NT2/D1 (cell line): ENCODE results near the gene UBR4.

Source experiments
- DNase-seq: peaks from one replicate; pipeline ENCODE4 v3.0.0-alpha.2; 2011; ENCODE audit warnings: low read depth, low spot score
- H3K27me3 ChIP-seq: 2 replicates; pipeline ENCODE4 v1.6.0; 2011; ENCODE audit warnings: mild to moderate bottlenecking; ENCODE audit not compliant: insufficient read length, insufficient read depth
- H3K36me3 ChIP-seq: 2 replicates; pipeline ENCODE4 v1.6.1; 2011; ENCODE audit warnings: mild to moderate bottlenecking, low read length, mixed read lengths; ENCODE audit not compliant: insufficient read depth, insufficient read length
- H3K4me1 ChIP-seq: 2 replicates; pipeline ENCODE4 v1.5.1; 2011; ENCODE audit not compliant: insufficient read depth, insufficient read length
- H3K4me3 ChIP-seq: 2 replicates; pipeline ENCODE4 v1.5.1; 2011; ENCODE audit warnings: low read depth; ENCODE audit not compliant: insufficient read length
- H3K9ac ChIP-seq: 2 replicates; pipeline ENCODE4 v1.6.0; 2011; ENCODE audit warnings: low read depth; ENCODE audit not compliant: insufficient read length
- H3K9me3 ChIP-seq: 2 replicates; pipeline ENCODE4 v1.5.1; 2011; ENCODE audit warnings: mild to moderate bottlenecking, low read length; ENCODE audit not compliant: insufficient read depth
- SUZ12 ChIP-seq: IDR thresholded peaks from 2 replicates; pipeline ENCODE4 v1.6.1; 2011; ENCODE audit not compliant: insufficient read length, insufficient read depth; ENCODE audit errors: extremely low read depth
- YY1 ChIP-seq: IDR thresholded peaks from 2 replicates; pipeline ENCODE4 v1.6.1; 2011; ENCODE audit not compliant: insufficient read length, insufficient read depth
- ZNF274 ChIP-seq: IDR thresholded peaks from 2 replicates; pipeline ENCODE4 v1.6.1; 2011; ENCODE audit warnings: mild to moderate bottlenecking, low read depth, low read length

UBR4 gene

DNA sequence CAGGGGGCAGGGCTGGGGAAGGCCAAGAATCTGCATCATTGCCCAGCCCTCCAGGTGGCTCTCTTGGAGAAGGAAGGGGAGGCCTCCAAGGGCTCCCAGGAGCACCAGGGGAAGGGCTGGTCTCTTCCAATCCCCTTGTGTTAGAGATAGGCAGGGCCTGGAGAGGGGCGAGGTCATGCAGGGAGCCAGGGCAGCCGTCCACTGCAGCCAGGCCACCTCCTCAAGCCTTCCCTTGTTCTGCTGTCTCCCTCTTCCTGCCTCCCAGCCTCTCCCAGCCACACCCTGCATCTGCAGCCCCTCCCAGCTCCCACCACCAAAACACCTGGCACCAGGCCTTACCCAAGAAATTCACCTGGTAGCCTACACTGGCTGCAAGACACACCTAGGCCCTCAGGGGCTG is 148.3 kb downstream of the UBR4 start:
- no peak for TF ChIP-seq YY1
- TF ChIP-seq SUZ12: no peak
- no peak for TF ChIP-seq ZNF274
- H3K36me3 ChIP-seq: no peaks in the 10 kb centered on the region
- H3K4me3 ChIP-seq: no peak overlapping the region
- H3K27me3 ChIP-seq: no peaks in the 10 kb centered on the region
- DNase-seq: no peak
- no peak overlapping the region for H3K9ac ChIP-seq
- no peaks in the 10 kb centered on the region; the same call in 1 of the 2 replicates for H3K9me3 ChIP-seq
- peaks cover under 1% of the 10 kb centered on the region for H3K4me1 ChIP-seq

DNA sequence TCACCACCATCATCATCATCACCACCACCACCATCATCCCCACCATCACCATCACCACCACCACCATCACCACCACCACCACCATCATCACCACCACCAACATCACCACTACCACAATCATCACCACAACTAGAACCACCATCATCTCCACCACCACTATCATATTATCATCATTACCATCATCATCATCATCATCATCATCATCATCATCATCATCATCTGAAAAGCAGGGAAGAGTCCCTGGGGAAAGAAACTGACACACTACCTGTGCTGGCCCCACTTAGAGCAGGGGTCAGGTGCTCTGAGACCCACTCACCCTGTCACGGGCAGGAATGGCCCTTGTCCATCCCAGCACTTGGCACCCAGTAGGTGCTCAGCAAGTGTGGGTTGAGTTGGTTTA is 148.7 kb downstream of the UBR4 start:
- DNase-seq: no peak
- TF ChIP-seq ZNF274 (no peak), SUZ12 (no peak), YY1 (no peak)

DNA sequence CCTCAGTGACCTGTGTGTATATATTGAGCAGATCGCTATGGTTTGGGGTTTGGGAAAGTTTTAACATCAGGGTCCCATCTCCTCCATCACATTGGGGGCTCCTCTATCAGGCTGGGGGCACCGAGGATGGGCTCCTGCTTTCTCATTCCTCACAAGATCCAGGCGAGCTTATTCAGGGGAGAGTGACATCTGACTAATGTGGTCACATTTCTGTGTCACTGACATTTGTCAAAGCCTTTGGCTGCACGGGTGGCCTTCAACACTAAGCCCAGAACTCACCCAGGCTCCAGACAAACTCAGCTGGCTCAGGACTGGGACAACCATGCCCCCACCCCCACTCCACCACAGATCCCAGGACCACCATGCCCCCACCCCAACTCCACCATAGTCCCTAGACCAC is 150.3 kb downstream of the UBR4 start:
- no peak overlapping the region for H3K4me3 ChIP-seq
- no peaks in the 10 kb centered on the region; the same call in 1 of the 2 replicates for H3K9me3 ChIP-seq
- no peaks in the 10 kb centered on the region for H3K36me3 ChIP-seq
- no peak for DNase-seq
- no peaks in the 10 kb centered on the region for H3K27me3 ChIP-seq
- no peak overlapping the region for H3K9ac ChIP-seq
- H3K4me1 ChIP-seq: peaks cover 3% of the 10 kb centered on the region
- TF ChIP-seq ZNF274 (no peak), SUZ12 (no peak), YY1 (no peak)

More for the DNA sequence above, 148.7 kb downstream of the UBR4 start:
- Histone ChIP-seq H3K4me1 (no peaks in the 10 kb centered on the region), H3K9me3 (no peaks in the 10 kb centered on the region; the same call in 1 of the 2 replicates), H3K4me3 (no peak overlapping the region), H3K27me3 (no peaks in the 10 kb centered on the region), H3K36me3 (no peaks in the 10 kb centered on the region), H3K9ac (no peak overlapping the region)

DNA sequence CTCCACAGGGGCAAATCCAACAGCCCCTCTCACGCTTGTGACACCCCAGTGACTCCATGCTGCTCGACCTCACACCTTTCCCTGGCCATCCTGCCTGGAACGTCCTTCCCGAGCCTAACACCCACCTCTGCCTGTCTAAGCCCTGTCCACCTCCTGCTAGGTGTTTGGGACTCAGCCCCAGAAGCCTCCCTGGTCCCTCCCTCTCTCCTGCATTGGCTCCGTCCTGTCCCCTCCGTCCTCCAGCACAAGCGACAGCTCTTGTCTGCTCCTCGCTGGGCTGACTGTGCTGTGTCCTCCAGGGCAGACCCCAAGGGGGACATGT is 151.6 kb downstream of the UBR4 start:
- Histone ChIP-seq H3K9ac (no peak overlapping the region), H3K9me3 (no peaks in the 10 kb centered on the region; the same call in 1 of the 2 replicates), H3K36me3 (no peaks in the 10 kb centered on the region), H3K4me1 (peaks cover 10% of the 10 kb centered on the region), H3K27me3 (no peaks in the 10 kb centered on the region), H3K4me3 (no peak overlapping the region)
- TF ChIP-seq ZNF274 (no peak), SUZ12 (no peak), YY1 (no peak)
- no peak for DNase-seq

DNA sequence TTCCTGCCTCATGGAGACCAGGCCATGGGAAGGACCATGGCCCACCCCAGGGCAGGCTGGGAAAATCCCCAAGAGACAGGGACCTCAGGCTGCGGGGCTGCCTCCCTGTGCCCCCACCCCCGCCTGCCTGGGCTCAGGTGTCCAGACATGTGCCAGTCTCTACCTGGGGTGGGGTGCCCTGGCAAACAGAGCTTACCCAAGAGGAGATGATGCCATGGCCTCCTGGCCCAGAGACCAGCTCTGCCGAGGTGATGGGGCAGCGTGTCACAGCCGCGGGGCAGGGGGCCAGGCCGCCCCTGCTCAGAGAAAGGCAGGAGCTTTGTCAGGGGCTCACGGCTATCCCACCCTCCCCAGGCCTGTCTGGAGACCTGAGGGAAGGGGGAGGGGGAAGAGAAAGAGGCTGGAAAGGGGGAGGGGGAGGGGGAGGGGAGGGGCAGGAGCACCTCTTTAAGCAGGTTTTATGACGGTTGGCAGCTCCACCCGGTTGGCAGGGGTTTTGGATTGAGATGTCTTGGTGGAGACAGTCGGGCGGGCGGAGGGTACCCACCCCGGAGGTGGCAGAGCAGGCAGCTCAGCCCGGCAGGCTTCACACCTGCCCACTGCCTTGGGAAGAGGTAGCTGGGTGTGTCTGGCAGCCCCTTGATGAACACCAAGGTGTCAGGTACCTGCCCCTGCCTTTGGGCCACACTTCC is 152.1 kb downstream of the UBR4 start:
- peaks cover 13% of the 10 kb centered on the region for H3K4me1 ChIP-seq
- H3K9me3 ChIP-seq: no peaks in the 10 kb centered on the region; the same call in 1 of the 2 replicates
- H3K9ac ChIP-seq: no peak overlapping the region
- no peak overlapping the region for H3K4me3 ChIP-seq
- no peak for TF ChIP-seq SUZ12
- TF ChIP-seq YY1: no peak
- no peaks in the 10 kb centered on the region for H3K27me3 ChIP-seq
- no peak for DNase-seq
- no peaks in the 10 kb centered on the region for H3K36me3 ChIP-seq

DNA sequence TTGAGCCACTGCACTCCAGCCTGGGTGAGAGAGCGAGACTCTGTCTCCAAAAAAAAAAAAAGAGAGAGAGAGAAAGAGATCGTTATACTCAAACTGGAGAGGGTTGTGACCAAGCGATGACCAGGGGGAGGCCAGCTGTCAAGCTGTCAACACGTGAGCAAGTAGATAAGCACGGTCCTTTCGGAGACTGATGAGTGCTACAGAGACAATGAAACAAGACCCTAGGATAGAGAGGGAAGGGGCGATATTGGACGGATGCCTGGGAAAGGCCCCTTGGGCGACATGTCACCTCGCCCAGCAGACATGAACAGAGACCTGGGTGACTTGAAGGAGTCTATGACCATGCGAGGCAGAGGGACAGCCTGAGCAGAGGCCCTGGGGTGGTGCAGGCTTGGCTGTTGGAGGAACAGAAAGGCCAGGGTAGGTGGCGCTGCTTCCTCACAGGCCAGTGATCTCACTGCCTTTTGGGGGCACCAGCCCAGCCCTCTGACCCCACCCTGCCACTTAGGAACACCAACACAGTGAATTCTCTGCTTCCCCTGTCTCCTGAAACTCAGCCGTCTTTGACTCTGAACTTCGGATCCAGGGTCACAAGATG is 152.8 kb downstream of the UBR4 start:
- DNase-seq: no peak
- no peaks in the 10 kb centered on the region for H3K27me3 ChIP-seq
- H3K4me1 ChIP-seq: peaks cover 13% of the 10 kb centered on the region
- TF ChIP-seq ZNF274 (no peak), SUZ12 (no peak), YY1 (no peak)
- H3K9me3 ChIP-seq: no peaks in the 10 kb centered on the region
- no peak overlapping the region for H3K4me3 ChIP-seq
- no peak overlapping the region for H3K9ac ChIP-seq
- no peaks in the 10 kb centered on the region for H3K36me3 ChIP-seq

DNA sequence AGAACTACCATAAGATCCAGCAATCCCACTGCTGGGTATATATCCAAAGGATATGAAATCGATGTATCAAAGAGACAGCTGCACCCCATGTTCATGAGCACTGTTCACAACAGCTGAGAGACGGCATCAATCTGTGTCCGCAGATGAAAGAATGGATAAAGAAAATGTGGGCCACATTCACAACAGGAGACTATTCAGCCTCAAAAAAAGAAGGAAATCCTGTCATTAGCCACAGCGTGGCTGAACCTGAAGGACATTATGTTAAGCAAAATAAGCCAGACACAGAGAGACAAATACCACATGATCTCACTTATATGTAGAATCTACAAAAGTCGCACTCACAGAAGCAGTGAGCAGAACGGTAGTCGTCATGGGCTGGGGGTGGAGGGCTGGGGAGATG is 154.4 kb downstream of the UBR4 start:
- no peaks in the 10 kb centered on the region for H3K27me3 ChIP-seq

More for the DNA sequence above, 154.4 kb downstream of the UBR4 start:
- no peaks in the 10 kb centered on the region for H3K9me3 ChIP-seq
- no peak for TF ChIP-seq YY1
- no peak for TF ChIP-seq SUZ12
- no peak for TF ChIP-seq ZNF274
- no peaks in the 10 kb centered on the region for H3K36me3 ChIP-seq
- no peak overlapping the region for H3K4me3 ChIP-seq
- DNase-seq: no peak
- peaks cover 13% of the 10 kb centered on the region for H3K4me1 ChIP-seq
- no peak overlapping the region for H3K9ac ChIP-seq
